Measurements from ENCODE around the gene KDM4C.

KDM4C gene

DNA sequence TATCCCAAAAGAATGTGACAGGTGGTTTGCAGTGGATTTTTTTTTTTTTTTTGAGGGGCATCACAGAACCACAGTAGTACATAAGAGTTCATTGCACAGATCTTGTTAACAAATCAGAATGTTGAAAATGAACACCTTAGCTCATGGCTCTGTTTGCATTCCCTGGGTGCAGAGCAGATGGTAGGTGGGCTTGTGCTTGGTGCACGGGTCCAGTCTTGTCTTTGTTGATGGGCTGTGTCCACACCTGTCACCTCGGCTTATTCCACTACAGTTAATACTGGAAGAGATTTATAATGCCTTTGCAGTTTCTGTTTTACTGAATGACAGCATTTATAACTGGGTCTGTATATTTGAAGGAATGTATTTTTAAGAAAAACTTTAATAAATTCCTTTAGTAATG lies 146.6 kb downstream of the KDM4C start:
- DNase-seq (ENCODE audit: low read depth), result no peak

DNA sequence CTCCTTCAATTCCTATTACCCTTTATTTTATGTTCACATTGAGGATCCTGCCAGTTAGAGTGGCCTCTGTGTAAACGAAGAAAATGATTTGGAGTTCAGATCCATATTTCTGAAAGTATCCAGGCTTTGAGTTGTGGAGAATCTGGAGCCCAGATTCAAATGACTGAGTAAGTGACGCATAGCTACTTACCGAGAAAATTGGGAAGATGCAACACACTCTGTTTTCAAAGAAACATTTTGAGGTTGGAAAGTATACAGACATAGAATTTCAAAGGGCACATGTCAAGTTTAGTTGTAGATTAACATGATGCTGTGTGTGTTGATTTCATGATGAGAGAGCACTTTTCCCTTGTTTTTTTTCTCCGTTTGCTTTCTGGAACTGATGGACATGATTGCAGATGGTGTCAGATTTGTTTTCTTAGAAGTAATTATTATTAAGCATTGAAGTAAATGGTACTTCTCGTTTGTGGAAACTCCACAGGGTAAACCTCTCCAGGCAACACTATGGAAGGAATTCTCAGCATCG lies 148.1 kb downstream of the KDM4C start:
- DNase-seq (ENCODE audit: low read depth), result no peak

DNA sequence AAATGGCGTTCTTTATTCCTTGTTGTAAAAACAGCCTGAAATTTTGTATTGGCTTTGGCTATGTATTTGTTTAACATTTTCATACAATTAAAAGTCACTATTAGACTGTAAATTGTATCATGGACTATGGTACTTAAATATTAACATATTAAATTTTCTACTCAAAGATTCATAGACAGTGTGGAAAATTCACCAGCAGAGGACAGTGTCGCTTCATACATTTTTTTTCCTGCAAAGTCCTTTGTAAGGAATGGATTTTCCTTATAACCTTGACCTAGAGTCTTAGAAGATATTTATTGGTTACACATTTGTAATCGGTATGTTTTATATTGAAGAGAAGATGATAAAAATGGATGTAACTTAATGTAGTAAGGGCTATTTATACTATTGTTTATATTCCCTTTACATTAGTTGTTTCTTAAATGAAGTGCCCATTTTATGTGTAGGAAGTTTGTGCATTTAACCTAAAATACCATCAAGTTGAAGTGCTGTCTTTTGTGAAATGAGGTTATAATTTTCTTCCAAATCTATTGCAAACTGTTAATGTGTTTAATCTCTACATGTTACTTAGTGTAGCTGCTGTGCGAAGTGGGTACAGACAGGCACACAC lies 150.1 kb downstream of the KDM4C start:
- no peak for DNase-seq (ENCODE audit: low read depth)

DNA sequence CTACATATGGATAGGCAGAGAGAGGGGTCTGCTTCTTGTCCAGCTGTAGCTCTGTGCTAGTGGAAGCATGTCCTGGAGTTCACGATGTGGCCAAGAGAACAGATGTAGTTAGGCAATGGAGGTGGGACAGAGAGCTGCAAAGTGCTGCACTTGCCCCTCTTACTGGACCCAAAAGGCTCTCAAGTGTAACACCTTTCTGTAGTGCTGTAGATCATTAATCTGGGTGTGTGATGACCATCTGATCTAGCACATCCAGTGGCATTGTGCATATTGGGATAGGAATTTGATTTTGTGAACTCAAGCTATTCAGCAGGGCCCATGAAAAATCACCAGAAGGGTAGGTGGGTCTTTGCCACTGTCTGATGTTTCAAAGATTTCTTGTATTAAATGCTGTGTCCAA lies 151.4 kb downstream of the KDM4C start:
- no peak for DNase-seq (ENCODE audit: low read depth)

DNA sequence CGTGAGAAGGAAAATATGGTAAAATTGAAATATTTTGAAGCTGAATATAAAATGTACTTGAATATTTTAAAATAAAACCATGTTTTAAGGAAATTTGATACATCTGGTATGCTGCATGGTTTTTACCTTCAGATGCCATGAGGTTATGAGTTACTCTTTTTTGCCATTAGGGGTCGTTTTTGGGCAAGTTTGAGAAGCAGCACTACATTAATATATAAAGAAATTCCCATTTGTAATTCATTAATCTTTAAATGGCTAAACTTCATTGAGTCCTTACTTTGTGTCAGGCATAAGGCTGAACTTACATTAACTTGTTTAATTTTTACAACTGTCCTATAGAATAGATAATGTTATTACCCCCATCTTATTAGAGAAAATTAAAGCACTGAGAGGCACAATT lies 152.3 kb downstream of the KDM4C start:
- no peak for DNase-seq (ENCODE audit: low read depth)

DNA sequence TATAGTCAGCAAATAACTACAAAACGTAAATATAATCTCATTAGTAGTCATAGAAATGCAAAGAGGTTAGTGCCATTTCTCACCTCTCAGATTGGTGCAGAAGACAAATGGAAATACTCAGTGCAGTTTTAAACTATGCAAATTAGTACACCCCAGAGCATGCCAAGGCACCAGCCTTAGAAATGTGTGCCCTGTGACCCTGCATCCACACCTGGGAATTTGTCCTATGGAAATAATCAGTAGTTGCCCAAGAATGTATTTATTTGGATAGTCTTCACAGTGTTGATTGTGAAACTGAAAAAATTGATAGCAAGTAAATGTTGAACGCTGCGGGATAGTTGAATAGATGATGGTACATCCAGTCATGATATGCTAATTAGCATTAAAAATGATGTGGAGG lies 152.7 kb downstream of the KDM4C start:
- DNase-seq (ENCODE audit: low read depth), result no peak

DNA sequence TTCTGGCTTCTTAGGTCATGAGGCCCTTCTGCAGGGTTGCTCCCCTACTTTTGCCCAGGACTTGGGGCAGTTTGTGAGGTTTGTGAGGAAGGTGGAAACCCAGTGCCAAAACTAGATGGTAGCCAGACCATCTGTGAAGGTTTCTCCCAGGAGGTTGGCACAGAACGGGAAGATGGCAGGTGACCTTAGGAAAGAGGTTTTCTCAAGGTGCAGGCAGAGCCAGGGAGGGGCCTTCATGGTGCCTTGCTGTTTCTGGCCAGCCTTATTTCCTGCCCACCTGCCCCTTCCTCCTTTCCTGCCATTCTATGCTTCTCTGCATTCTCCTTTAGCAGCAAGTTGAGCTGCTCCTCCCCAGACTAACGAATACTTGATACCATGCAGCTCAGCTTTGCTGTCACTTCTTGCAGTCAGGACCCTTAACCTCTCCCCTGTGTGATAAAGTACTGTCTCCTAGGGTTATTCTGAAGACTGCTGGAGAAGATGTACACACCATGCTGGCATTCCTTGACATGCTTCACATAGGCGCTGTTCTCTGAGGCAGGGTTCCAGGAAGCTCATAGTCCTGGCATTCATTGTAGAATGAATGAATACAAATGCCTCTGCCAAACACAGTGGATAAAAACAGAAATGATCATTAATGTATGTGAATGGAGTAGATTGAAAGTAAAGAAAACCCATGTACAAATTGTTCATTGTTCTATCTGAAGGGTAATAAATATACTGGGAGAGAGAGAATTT lies 154.3 kb downstream of the KDM4C start:
- DNase-seq (ENCODE audit: low read depth), result no peak

DNA sequence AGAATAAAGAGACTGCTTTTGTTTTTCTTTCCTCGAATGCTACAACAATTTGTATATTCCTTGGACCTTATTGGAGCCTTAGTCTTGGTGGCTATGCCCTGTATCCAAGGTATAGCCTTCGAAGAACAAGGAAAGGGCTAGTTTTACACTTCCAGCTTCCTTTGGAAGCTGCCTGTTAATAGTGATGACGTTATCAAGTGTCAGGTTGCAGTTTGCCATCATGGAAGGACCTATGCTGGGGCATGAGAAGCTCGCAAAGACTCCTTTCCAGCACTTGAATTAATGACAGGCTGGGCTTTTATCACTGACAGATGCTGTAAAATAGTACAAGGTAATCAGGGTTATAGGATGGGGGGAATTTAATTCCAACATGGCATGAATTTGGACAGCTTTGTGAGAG lies 157.9 kb downstream of the KDM4C start:
- no peak for DNase-seq (ENCODE audit: low read depth)

DNA sequence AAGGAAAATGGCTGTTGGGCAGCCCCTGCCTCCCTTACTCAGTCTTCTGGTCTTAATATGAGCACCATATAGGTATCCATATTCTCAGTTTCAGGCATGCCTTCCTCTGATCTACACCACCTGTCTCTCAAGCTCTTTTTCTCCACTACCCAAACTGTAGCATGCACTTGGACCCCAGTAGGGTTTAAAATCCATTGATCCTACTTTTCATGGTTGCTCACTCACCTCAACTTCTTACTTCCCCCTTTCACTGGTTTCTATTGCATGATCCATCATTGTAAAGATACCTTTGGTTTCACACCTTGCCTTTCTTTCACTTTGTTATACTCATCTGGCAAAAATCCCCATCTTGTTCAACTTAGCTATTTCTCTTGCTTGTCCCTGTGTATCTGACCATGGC lies 159.4 kb downstream of the KDM4C start:
- DNase-seq (ENCODE audit: low read depth), result no peak

DNA sequence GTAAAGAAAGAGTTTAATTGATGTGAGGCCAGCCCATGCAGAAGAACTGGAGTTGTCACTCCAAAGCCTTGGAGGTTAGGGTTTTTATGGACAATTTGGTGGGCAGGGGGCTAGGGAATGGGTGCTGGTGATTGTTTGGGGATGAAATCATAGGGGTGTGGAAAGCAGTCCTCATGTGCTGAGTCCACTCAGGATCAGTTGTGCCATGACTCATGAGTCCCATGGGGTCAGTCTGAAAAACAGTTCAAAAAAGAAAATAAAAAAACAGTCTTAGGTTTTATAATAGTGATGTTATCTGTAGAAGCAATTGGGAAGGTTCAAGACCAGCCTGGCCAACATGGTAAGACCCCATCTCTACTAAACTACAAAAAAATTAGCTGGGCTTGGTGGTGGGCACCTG lies 162.3 kb downstream of the KDM4C start:
- DNase-seq (ENCODE audit: low read depth), result no peak

DNA sequence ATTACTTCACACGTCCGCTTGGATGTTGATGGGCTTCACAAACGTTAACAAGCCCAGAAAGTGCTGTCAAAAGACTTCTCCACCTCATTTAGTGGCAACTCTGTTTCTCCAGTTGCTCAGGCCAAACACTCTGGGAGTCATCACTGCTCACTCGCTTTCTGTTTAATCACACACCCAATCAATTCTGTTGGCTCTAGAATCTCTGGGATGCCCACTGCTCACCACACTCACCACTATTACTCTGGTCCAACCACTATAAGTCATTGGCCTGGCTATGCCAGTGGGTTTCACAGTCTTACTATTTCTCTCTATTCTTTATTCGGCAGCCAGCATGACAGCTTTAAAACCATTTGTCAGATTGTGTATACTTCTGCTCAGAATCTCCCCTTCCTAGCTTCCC lies 163.5 kb downstream of the KDM4C start:
- no peak for DNase-seq (ENCODE audit: low read depth)

DNA sequence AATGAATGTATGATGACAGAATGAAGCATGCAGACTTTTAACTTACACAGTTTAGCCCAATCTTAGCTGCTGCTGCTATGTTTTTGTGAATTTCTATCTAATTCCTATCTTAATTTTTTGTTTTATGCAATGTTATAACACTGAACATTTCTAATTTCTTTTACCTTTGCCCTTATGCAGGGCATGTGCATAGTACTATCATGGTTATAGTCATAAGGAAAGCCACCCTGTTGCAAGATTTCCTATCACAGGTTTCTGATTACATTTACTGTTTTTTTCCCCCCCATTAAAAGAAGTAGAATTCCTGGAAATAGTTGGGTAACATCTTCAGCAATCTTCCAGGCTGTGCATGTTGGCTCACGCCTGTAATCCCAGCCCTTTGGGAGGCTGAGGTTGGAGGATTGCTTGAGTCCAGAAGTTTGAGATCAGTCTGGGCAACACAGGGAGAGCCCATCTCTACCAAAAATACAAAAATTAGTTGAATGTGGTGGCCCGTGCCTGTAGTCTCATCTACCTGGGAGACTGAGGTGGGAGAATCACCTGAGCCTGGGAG lies 164.4 kb downstream of the KDM4C start:
- no peak for DNase-seq (ENCODE audit: low read depth)

DNA sequence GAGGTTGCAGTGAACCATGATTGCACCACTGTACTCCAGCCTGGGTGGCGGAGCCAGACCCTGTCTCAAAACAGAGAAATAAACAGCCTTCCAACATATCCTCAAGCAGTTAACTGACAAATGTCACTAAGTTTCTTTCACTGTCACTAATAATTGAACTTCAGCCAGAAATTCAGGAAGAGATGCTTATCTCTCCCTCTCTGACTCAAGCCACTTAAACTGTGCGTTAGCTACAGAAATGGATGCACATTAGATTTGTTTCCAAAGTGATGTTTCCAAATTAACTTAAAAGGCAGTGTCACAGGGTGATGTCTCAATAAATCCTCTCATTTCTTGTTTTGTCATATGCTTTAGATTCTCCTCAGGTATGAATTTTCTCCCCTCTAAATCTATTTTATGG lies 164.9 kb downstream of the KDM4C start:
- DNase-seq (ENCODE audit: low read depth), result no peak

DNA sequence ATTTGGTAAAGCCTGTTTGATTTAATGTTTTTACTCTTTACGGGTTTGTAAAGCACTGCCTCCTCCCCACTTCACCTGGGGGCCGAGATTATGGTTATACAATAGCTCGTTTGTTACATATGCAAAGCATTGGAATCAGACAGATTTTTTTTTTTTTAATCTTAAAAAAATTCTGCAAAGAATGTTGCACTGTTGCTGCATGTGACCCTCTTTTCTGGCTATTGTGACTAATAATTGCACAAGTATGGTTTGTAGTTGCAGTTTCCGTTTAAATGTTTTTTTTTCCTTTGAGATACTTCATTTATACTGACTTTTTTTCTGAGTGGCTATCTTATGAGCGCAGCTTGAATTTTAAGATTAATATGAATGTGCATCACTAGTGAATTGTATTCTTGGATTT lies 165.3 kb downstream of the KDM4C start:
- no peak for DNase-seq (ENCODE audit: low read depth)

DNA sequence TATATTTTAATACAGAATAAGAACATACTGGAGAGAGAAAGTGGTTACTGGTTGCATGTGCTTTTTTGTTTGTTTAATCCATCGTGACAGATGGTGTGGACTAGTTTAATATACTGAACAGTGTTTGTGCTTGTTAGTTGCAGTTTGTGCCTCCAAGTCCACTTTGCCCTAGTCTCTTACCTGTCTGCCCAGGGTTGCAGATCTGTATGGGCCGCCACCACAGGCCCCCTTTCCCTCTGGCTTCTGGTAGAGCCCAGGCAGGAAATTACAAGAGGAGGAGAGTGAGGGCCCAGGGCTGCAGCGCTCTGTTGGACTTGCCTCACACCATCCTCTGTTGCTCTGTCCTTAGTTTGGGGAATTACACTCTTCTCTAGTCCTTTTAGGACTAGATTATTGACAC lies 166.4 kb downstream of the KDM4C start:
- DNase-seq (ENCODE audit: low read depth), result no peak

DNA sequence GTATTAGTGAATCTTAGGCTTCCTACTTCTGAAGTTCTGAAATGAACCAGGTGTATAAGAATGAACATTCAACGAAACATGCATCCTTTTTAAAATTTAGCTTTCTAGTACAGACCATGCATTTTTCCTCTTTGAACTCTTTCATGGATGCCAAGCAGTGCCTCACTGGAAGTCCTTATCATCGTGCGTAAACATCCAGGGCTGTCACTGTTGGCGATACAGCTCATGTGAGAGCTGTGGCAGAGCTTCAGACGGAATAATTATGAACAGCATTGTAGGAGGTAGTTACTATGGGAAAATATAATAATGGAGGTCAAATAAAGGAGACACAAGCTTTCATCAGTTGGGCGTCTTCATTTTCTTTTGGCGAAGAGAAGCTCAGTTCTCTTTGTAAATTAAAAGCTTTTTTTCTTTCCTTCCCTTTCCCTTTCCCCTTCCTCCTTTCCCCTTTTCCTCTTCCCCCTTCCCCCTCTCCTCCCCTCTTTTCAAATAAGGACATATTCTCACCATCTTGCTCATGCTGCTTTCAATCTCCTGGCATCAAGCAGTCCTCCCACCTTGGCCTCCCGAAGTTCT lies 167.3 kb downstream of the KDM4C start:
- no peak for DNase-seq (ENCODE audit: low read depth)

DNA sequence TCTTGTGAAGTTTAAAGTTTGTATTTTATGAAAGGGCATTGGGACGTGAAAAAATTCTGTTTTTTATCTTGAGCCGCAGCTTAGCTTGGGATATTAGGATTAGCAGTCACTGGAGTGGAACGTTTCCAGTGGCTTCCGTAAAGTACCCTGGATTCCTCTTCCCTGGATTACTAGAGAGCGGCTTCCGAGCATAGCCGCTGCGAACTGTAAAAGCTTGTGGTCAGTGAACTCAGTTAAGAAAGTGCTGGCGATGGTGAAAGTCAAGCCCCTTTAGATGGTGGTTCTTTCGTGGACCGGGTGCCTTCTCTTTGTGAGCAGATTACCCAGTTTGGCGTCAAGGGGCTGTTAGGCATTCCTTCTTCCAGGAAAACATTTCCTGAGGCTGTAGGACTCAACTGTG lies 168.1 kb downstream of the KDM4C start:
- no peak for DNase-seq (ENCODE audit: low read depth)

DNA sequence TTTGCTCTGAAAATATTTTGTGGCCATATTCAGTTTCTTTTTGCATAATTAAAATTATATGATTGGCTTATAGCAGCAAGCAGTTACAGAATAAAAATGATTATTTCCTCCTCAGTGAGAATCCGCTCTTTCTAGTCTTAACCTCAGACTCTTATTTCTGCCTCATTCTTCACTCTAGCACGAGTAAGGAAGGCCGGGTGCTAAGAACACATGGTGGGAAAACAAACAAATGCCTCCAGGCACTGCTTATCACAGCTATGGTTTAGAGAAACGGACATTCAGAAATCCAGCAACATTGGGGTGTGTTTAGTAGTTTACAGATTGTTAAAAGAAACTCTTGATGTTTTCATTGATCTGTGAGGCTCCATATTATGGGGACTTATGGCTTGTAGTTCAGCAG lies 168.7 kb downstream of the KDM4C start:
- DNase-seq (ENCODE audit: low read depth), result no peak

DNA sequence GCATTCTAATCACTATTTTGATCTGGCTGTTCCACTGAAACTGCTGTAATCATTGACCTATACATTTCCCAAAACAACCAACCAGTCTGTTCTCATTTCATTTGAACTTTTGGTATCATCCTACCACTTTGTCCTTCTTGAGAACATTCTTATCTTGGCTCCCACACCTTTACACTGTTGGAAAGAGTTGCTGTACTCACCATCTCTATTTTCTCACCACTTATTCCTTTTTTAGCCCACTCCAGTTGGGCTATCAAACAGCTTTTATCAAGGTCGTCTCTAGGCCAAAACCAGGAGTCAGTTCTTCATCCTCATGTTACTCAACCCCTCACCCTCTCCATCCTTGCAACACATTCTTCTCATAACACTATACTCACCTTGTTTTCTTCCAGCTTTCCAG lies 170.1 kb downstream of the KDM4C start:
- no peak for DNase-seq (ENCODE audit: low read depth)

DNA sequence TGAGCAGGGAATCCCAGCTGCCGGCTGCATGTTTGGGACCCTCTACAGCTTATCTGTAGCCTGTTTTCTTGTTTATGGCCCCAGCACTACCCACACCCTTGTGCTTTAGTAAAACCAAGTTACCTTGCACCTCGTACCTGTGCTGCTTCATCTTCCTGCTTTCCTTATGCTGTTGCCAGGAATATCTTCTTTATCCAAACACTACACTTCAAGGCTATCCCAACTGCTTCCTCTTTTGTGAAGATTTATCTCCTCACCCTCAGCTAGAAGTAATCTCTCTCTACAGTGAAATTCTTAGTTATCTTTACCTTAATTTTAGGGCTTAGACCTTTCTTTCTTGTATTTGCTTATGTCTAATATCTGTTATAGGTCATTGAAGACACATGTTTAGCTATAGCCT lies 171.1 kb downstream of the KDM4C start:
- no peak for DNase-seq (ENCODE audit: low read depth)

DNA sequence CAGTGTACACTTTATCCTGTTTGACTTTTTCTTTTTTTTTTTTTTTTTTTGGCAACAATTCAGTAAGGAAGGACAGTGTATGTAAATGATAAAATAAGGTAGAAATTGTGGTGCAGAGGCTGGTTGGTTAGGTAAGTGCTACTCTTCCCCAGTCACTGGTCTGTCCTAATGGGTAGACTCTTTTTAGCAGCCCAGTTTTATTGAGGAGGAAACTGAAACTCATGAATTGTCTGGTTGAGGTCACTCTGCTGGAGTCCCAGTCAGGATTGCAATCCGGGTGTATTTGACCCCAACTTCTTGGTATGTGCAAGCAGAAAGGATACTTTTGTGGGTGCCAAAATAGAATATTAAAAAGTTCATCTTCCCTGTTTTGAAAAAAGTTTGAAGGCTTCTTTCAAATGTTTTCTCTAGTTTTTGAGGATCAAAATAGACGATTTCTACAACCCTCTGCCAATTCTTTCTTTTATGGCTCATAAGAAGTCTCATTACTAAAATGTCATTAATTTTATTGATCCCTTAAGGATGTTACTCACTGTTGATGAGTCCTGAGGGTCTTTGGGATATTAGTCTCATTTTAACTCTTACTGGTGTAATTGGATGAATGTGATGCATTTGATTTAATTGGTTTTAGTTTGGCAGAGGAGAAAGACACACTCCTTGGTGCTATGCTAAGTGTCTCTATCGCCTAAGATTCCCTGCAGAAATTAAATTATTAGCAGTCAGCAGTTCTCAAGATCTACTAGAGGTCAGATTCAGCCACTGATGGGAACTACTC lies 171.9 kb downstream of the KDM4C start:
- no peak for DNase-seq (ENCODE audit: low read depth)

DNA sequence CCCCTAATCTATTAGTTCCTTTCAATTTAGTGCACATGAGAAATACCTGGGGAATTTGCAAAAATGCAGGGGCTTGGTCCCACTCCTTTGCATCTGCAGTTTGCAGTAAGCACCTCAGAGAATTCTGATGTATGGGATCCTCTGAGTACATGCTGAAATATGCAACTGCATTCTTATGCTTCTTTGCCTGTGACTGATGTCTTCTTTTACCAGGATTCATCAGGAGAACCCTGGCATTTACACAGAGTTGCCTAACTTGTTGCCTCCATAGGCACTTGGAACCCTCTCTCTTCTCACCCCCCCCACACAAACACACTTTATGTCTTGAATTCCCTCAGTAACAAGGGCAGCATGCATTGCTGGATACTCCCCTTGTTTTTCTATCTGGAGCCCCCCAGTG lies 173.1 kb downstream of the KDM4C start:
- DNase-seq (ENCODE audit: low read depth), result no peak
